ENCODE data around the gene PNPLA7.
"Not testable (repeated sequence)": the region's sequence is repeated elsewhere in the genome, so short reads cannot be mapped to it uniquely, and the experiment has no call there.

- not testable (repeated sequence) for TF ChIP-seq CTCF (IDR thresholded peaks at IDR 0.05); EZH2 (IDR thresholded peaks at IDR 0.05; ENCODE audit: borderline replicate concordance, insufficient read depth, low read depth, low read length, poor library complexity, severe bottlenecking)
These were observed 99.5 kb downstream of the PNPLA7 start for GRCh38 chr9:137450539-137451222.

All from B cell (primary cell).